Fibroblast of villous mesenchyme (primary cell): ENCODE results near the gene SLC25A17. TPM values are rescaled to one million over a fixed set of nuclear protein-coding genes. Genes with fewer than 3 reads are reported as not detected.

Source experiments
- DNase-seq: peaks from one replicate; pipeline ENCODE4 v3.0.0-alpha.2; 2010; ENCODE audit warnings: low read depth
- H3K4me3 ChIP-seq: 2 replicates; pipeline ENCODE4 v1.5.1; 2011; ENCODE audit warnings: low read depth, mild to moderate bottlenecking, low read length
- total RNA-seq: library from RNA; depleted of rRNA; stranded (reverse); fragments of >200 nt; gene quantifications from 2 replicates; pipeline ENCODE4 v1.2.3, GENCODE V29; 2012
- TF ChIP-seq, protein P1 (sequence below): IDR thresholded peaks from 2 replicates; pipeline ENCODE4 v1.5.1; 2012; ENCODE audit warnings: low read depth, mild to moderate bottlenecking, low read length; ENCODE audit not compliant: insufficient read depth

Gene SLC25A17
- total RNA-seq, 1 donor = 23.7 TPM

DNA sequence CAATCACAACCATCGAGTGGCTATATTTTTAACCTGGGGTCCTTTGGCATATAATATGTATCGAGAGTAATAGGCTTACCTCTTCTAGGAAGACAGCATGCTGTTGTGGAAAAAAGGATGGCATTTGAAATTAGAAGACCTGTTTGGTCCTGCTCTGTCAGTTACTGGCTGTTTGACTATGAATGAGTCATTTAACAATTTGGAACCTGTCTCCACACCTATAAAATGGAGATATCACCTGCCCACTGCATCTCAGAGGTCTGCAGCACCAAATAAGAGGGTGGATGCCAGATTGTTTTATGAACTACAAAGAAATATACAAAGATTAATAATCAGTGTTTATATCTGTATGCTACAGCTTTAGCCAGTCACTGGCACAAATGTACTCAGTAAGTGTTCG is 60.8 kb downstream of the SLC25A17 start:
- TF ChIP-seq, protein P1, sequence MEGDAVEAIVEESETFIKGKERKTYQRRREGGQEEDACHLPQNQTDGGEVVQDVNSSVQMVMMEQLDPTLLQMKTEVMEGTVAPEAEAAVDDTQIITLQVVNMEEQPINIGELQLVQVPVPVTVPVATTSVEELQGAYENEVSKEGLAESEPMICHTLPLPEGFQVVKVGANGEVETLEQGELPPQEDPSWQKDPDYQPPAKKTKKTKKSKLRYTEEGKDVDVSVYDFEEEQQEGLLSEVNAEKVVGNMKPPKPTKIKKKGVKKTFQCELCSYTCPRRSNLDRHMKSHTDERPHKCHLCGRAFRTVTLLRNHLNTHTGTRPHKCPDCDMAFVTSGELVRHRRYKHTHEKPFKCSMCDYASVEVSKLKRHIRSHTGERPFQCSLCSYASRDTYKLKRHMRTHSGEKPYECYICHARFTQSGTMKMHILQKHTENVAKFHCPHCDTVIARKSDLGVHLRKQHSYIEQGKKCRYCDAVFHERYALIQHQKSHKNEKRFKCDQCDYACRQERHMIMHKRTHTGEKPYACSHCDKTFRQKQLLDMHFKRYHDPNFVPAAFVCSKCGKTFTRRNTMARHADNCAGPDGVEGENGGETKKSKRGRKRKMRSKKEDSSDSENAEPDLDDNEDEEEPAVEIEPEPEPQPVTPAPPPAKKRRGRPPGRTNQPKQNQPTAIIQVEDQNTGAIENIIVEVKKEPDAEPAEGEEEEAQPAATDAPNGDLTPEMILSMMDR = no peak
- DNase-seq = no peak
- H3K4me3 ChIP-seq = no peak overlapping the region

DNA sequence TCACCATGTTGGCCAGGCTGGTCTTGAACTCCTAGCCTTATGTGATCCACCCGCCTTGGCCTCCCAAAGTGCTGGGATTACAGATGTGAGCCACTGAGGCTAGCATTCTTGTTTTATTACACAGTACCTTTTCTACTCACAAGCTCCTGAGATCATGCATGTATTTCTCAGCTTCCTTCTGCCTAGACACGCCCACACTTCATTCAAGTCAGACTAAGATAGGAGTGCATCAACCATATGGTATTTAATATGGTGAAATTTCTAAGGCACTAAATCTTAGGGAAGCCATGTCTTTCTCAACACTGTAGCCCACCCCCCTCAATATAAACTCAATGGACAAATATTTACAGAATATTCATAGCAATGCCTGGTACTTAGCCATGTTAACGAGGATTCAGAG is 62.1 kb downstream of the SLC25A17 start:
- no peak overlapping the region for H3K4me3 ChIP-seq
- TF ChIP-seq, protein P1 = no peak
- no peak for DNase-seq

DNA sequence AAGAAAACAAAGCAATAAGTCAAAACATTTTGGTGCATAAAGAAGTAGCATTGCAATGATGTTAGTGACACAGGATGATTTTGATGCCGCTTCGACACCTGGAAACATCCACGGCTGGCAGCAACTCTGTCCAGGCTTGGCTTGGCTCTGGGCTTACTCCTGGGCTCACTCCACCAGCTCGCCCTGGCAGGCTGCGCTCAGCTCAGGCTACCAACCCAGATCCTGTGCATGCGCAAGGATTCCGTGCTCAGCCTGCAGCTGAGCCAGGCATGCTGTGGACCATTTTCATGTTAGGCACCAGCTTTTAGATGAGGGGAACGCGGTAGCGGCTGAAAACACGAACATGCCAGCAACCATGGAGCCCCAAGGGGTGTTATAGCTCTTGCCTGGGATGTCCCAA is 66.0 kb downstream of the SLC25A17 start:
- TF ChIP-seq, protein P1 = no peak
- no peak for DNase-seq
- no peak overlapping the region for H3K4me3 ChIP-seq

DNA sequence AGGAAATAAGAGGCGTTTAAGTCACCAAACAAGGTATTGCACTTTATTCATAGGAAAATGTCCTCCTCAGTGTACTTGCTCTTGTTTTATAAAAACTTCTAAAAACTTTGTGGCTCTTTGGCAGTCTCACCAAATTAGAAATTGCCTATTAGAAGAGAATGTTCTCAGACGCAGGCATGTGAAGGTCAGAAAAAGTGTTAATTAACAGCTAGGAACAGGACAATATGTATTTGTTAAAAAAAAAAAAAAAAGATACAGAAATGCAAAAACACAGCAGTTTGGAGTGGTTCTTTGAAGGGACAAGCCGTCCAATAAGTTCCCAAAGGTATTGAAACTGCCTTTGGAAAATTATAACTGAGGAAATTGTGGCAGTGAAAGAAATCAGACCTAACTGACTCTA is 67.9 kb downstream of the SLC25A17 start:
- DNase-seq = no peak
- H3K4me3 ChIP-seq = no peak overlapping the region
- TF ChIP-seq, protein P1 = no peak

DNA sequence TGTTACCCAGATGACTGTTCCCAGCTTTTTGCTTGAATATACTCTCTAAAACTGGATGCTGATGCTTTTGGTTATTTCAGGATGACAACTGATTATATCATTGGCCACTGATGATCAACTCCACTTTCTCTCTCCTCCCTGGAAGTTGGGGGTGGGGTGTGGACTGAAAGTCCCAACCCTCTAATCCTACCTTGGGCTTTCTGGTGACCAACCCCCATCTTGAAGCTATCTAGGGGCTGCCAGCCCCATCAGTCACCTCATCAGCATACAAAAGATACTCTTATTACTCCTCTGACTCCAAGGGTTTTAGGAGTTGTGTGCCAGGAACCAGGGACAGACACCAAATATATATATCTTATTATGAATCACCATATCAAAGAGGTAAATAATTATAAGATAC is 69.3 kb downstream of the SLC25A17 start:
- DNase-seq = no peak
- H3K4me3 ChIP-seq = no peak overlapping the region
- TF ChIP-seq, protein P1 = no peak

DNA sequence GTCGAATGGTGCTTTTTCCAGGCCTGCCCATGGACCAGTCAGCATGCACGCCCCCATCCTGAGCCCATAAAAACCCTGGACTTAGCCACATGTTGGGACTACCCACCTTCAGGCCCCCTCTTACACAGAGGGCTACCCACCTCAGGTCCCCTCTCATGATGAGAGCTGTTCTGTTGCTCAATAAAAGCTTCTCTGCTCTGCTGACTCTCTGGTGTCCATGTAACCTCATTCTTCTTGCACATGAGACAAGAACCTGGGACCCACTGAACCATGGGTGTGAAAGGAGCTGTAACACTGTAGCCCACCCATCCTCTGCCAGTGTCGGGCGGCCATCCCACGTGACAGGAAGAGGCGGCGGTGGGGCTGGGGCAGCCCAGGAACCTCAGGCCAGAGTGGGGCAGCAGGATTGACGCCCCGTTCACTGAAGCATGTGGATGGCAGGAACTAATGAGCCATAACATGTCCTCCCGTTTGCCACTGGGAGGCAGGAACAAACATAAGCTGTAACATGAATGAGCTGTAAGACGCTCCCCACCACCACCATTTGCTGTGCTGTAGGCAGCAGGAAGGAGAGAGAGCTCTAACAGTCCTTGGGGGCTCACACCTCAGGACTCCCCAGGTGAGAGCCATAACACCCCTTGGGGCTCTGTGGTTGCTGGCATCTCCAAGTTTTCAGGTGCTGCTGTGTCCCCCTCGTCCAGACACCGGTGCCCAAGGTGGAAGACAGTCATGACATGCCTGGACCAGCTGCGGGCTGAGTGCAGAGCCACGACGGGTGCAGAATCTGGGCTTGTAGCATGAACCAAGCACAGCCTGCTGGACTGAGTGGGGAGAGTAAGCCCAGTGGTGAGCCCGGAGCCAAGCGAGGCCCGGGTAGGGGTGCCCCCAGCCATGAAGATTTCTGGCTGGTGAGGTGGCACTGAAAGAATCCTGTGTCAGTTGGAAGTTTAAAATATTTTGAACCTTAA is 70.5 kb downstream of the SLC25A17 start:
- no peak overlapping the region for H3K4me3 ChIP-seq
- TF ChIP-seq, protein P1 = no peak
- no peak for DNase-seq
